Gastrocnemius medialis (tissue), 4 donors: ENCODE data around the gene RHNO1.

Experiments
- CTCF ChIP-seq, 5 experiments: fragments of 450-650 bp in 3 of 5; fragments of 200-600 bp in 2 of 5; sonication (generic) in 2 of 5; IDR thresholded peaks in 4 of 5; conservative IDR thresholded peaks in 1 of 5; 1 replicate in 4 of 5; 2 replicates in 1 of 5; pipeline ENCODE4 v1.5.1; 2016 to 2019; ENCODE audit warnings: antibody characterized with exemption in 5 of 5, mild to moderate bottlenecking in 3 of 5, moderate library complexity in 3 of 5
- POLR2A ChIP-seq, 2 donors: fragments of 450-650 bp; IDR thresholded peaks; one replicate each; pipeline ENCODE4 v1.6.1; 2017; ENCODE audit warnings: antibody characterized with exemption in 2 of 2, mild to moderate bottlenecking in 2 of 2, moderate library complexity in 2 of 2

GRCh38 chr12:2912216-2912575 is 35.2 kb downstream of the RHNO1 start:
- TF ChIP-seq CTCF (IDR thresholded peaks at IDR 0.05 in 4 of 5, conservative IDR thresholded peaks at IDR 0.05 in 1 of 5) (no peak), POLR2A (IDR thresholded peaks at IDR 0.05) (no peak)
